CD14-positive monocyte (primary cell): ENCODE data around the gene UBE2I. TPM values are rescaled to one million over a fixed set of nuclear protein-coding genes. Genes with fewer than 3 reads are reported as not detected.
A peak's percentile ranks its signal among the peaks of the same experiment; 100 is the strongest.

Experiments
- DNase-seq, 3 donors: peaks; one replicate each; pipeline ENCODE4 v3.0.0-alpha.2; 2011 to 2022
- H2AFZ ChIP-seq: 2 replicates; pipeline ENCODE4 v1.6.0; 2012; ENCODE audit warnings: mild to moderate bottlenecking, low read depth, low read length, inconsistent platforms; ENCODE audit not compliant: insufficient read depth, poor library complexity, severe bottlenecking
- H3K27ac ChIP-seq, 2 donors: 1 replicate in 1 of 2; 2 replicates in 1 of 2; pipeline ENCODE4 v1.5.1; 2012 to 2013; ENCODE audit warnings: low read length in 2 of 2, control low read depth in 1 of 2, inconsistent platforms in 1 of 2, low read depth in 1 of 2, mild to moderate bottlenecking in 1 of 2
- H3K27me3 ChIP-seq, 2 donors: one replicate each; pipeline versions ENCODE4 v1.6.0 to v1.6.1; 2011 to 2013; ENCODE audit warnings: low read length in 2 of 2; ENCODE audit not compliant: control insufficient read depth in 2 of 2, insufficient read depth in 2 of 2
- H3K36me3 ChIP-seq, 2 donors: replicated peaks in 1 of 2; 1 replicate in 1 of 2; 2 replicates in 1 of 2; pipeline versions ENCODE4 v1.5.1 to v1.6.1; 2012 to 2013; ENCODE audit warnings: low read length in 2 of 2, control low read depth in 1 of 2, inconsistent platforms in 1 of 2, mild to moderate bottlenecking in 1 of 2; ENCODE audit not compliant: insufficient read depth in 2 of 2, control insufficient read depth in 1 of 2
- H3K4me1 ChIP-seq, 2 donors: 1 replicate in 1 of 2; 2 replicates in 1 of 2; pipeline versions ENCODE4 v1.5.1 to v1.6.1; 2012 to 2013; ENCODE audit warnings: low read length in 2 of 2, control low read depth in 1 of 2, inconsistent platforms in 1 of 2, mild to moderate bottlenecking in 1 of 2, moderate library complexity in 1 of 2; ENCODE audit not compliant: insufficient read depth in 2 of 2, control insufficient read depth in 1 of 2
- H3K4me2 ChIP-seq: replicated peaks from 2 replicates; pipeline ENCODE3; 2012; ENCODE audit warnings: low read length, moderate library complexity, mild to moderate bottlenecking; ENCODE audit not compliant: poor library complexity, severe bottlenecking; ENCODE audit errors: extremely low read depth
- H3K4me3 ChIP-seq, 3 experiments: fragments of 200-600 bp in 1 of 3; sonication (generic) in 1 of 3; replicated peaks in 1 of 3; 1 replicate in 2 of 3; 2 replicates in 1 of 3; pipeline ENCODE4 v1.5.1; 2011 to 2013; ENCODE audit warnings: low read length in 3 of 3, mild to moderate bottlenecking in 3 of 3, control low read depth in 2 of 3, low read depth in 2 of 3, inconsistent platforms in 1 of 3, moderate library complexity in 1 of 3
- H3K79me2 ChIP-seq: 2 replicates; pipeline ENCODE4 v1.6.0; 2012; ENCODE audit warnings: mild to moderate bottlenecking, control low read depth, inconsistent platforms, low read length, moderate library complexity; ENCODE audit not compliant: insufficient read depth
- H3K9ac ChIP-seq: 2 replicates; pipeline ENCODE4 v1.6.0; 2017; ENCODE audit warnings: low read length, mild to moderate bottlenecking; ENCODE audit not compliant: insufficient read depth, poor library complexity, severe bottlenecking
- H3K9me3 ChIP-seq, 2 donors: replicated peaks in 1 of 2; 1 replicate in 1 of 2; 2 replicates in 1 of 2; pipeline versions ENCODE4 v1.5.1 to v1.6.1; 2012 to 2013; ENCODE audit warnings: low read length in 2 of 2, control low read depth in 1 of 2; ENCODE audit not compliant: control insufficient read depth in 1 of 2, insufficient read depth in 1 of 2
- H4K20me1 ChIP-seq: 2 replicates; pipeline ENCODE4 v1.6.0; 2012; ENCODE audit warnings: mild to moderate bottlenecking, low read length, control low read depth, moderate library complexity; ENCODE audit not compliant: insufficient read depth
- H3K27ac Mint-ChIP-seq, 7 donors: one replicate each; pipeline ENCODE4 v1.8.0; 2020; ENCODE audit warnings: mild to moderate bottlenecking in 7 of 7, mixed read lengths in 7 of 7, moderate library complexity in 6 of 7, inconsistent platforms in 2 of 7
- H3K27me3 Mint-ChIP-seq, 3 donors: one replicate each; pipeline ENCODE4 v1.8.0; 2021 to 2022; ENCODE audit warnings: low read depth in 3 of 3, mild to moderate bottlenecking in 3 of 3, mixed read lengths in 3 of 3, moderate library complexity in 3 of 3, inconsistent platforms in 1 of 3
- H3K36me3 Mint-ChIP-seq, 2 donors: one replicate each; pipeline ENCODE4 v1.8.0; 2020; ENCODE audit warnings: mixed read lengths in 2 of 2, inconsistent platforms in 1 of 2, mild to moderate bottlenecking in 1 of 2
- H3K4me1 Mint-ChIP-seq: one replicate; pipeline ENCODE4 v1.8.0; 2020; ENCODE audit warnings: mild to moderate bottlenecking, mixed read lengths
- H3K4me3 Mint-ChIP-seq, 2 donors: one replicate each; pipeline ENCODE4 v1.8.0; 2020; ENCODE audit warnings: mild to moderate bottlenecking in 2 of 2, mixed read lengths in 2 of 2, moderate library complexity in 1 of 2
- H3K9me3 Mint-ChIP-seq, 7 donors: one replicate each; pipeline ENCODE4 v1.8.0; 2020 to 2022; ENCODE audit warnings: mixed read lengths in 7 of 7, mild to moderate bottlenecking in 6 of 7, moderate library complexity in 6 of 7, inconsistent platforms in 2 of 7
- CTCF ChIP-seq: fragments of 200-600 bp; IDR thresholded peaks from one replicate; pipeline ENCODE4 v1.8.0; 2022; ENCODE audit warnings: antibody characterized with exemption, mild to moderate bottlenecking
- WGBS: methylation state at CpG from one replicate; pipeline ENCODE4 v1.1.5; 2013; ENCODE audit warnings: missing lambda C conversion rate; ENCODE audit not compliant: insufficient coverage; 5-methylcytosine and 5-hydroxymethylcytosine counted together
- intact Hi-C, 2 donors: fragments of 100-400 bp; cut with micrococcal nuclease; formaldehyde crosslinking; loops; one replicate each; pipeline versions ENCODE4 v1.15.0 to v1.15.1; 2023
- polyA plus RNA-seq, 3 donors: library from polyadenylated mRNA; depleted of rRNA in 1 of 3; unstranded in 2 of 3; stranded (reverse) in 1 of 3; fragments of 300-500 nt in 2 of 3; fragments of >200 nt in 1 of 3; fragmentation: Illumina TruSeq in 2 of 3; gene quantifications; 1 replicate in 2 of 3; 2 replicates in 1 of 3; pipeline ENCODE4 v1.2.3, GENCODE V29; 2012 to 2021

The UBE2I gene
- polyA plus RNA-seq, 3 donors: 76.8 to 112 (median 88.8) TPM

- no peak for DNase-seq
- Histone ChIP-seq H3K4me2 (peak overlapping the region; percentile 96), H2AFZ (peak overlapping the region; percentile 91), H3K4me3 (peak overlapping the region; percentile 53 to 97 (median 91)), H3K27ac (peak overlapping the region in 1 of 2 donors; percentile 88), H3K9ac (peak overlapping the region; percentile 91), H3K79me2 (peaks cover 57% of the 10 kb centered on the region), H3K9me3 (no peaks in the 10 kb centered on the region), H3K36me3 (peaks cover 18% of the 10 kb centered on the region in 2 donors), H3K27me3 (no peaks in the 10 kb centered on the region), H4K20me1 (peaks cover 54% of the 10 kb centered on the region), H3K4me1 (peaks cover 21 to 32% of the 10 kb centered on the region in 2 donors)
- Mint-ChIP-seq H3K27me3 (no peaks in the 10 kb centered on the region), H3K4me1 (peaks cover 36% of the 10 kb centered on the region), H3K4me3 (peak overlapping the region; percentile 85 to 92), H3K36me3 (peaks cover 16 to 35% of the 10 kb centered on the region in 2 donors), H3K27ac (peak overlapping the region in 6 of 7 donors; percentile 24 to 82 (median 58)), H3K9me3 (peaks cover 0 to 4% (median 0%) of the 10 kb centered on the region in 7 donors)
- intact Hi-C loops: loop anchor here in 1 of 2 donors (10.0 kb wide), 1 partner anchor 64 kb away; the partner anchor contains the start of gene UNKL
- no peak for TF ChIP-seq CTCF
- WGBS: under 1% methylated on average over 29 of the region's 35 CpGs
These were observed 41.8 kb downstream of the UBE2I start for GRCh38 chr16:1351215-1351581.

- Histone ChIP-seq H3K27me3 (no peaks in the 10 kb centered on the region), H3K36me3 (peaks cover 18% of the 10 kb centered on the region in 2 donors), H3K4me3 (peak within 1 kb of the TSS; percentile 91 to 97 (median 95)), H3K27ac (peak within 1 kb of the TSS; percentile 59 to 88), H3K4me2 (peak within 1 kb of the TSS; percentile 96), H3K4me1 (peaks cover 21 to 32% of the 10 kb centered on the region in 2 donors), H3K9ac (peak within 1 kb of the TSS; percentile 91), H2AFZ (peak within 1 kb of the TSS; percentile 91), H3K79me2 (peaks cover 63% of the 10 kb centered on the region), H3K9me3 (no peaks in the 10 kb centered on the region), H4K20me1 (peaks cover 60% of the 10 kb centered on the region)
- peak within 1 kb of the TSS; percentile 82 to 93 (median 89) for H3K27ac Mint-ChIP-seq
- H3K4me1 Mint-ChIP-seq: peaks cover 36% of the 10 kb centered on the region
- TF ChIP-seq CTCF: no peak
- H3K9me3 Mint-ChIP-seq: peaks cover 0 to 4% (median 0%) of the 10 kb centered on the region in 7 donors
- H3K4me3 Mint-ChIP-seq: peak within 1 kb of the TSS; percentile 92 to 98
- intact Hi-C loops: loop anchor here in 1 of 2 donors (10.0 kb wide), 1 partner anchor 63 kb away; the partner anchor contains the start of gene UNKL
- DNase-seq: peak; percentile 90 to 93 (median 91)
- under 1% methylated on average over 98 of the region's 98 CpGs for WGBS
- peaks cover 16 to 35% of the 10 kb centered on the region in 2 donors for H3K36me3 Mint-ChIP-seq
- no peaks in the 10 kb centered on the region for H3K27me3 Mint-ChIP-seq
These were observed 42.3 kb downstream of the UBE2I start, which contains the start of the genes GNPTG and TSR3 for GRCh38 chr16:1351582-1352362. TSS of gene GNPTG (plus strand) at chr16:1351931. CDS start at chr16:1351966, 35 bp downstream. TSS of gene TSR3 (minus strand) at chr16:1351878. CDS start at chr16:1351804, 74 bp downstream.
